H1 (cell line): Measurements from ENCODE around the gene CAPS. TPM values are rescaled to one million over a fixed set of nuclear protein-coding genes. Genes with fewer than 3 reads are reported as not detected.

Source experiments
- BACH1 ChIP-seq: IDR thresholded peaks from 2 replicates; pipeline ENCODE4 v1.6.1; 2012; ENCODE audit warnings: low read length, improper control_type of control experiment
- BRCA1 ChIP-seq: IDR thresholded peaks from 2 replicates; pipeline ENCODE4 v1.6.1; 2012; ENCODE audit warnings: low read depth, low read length, improper control_type of control experiment
- CHD7 ChIP-seq: fragments of 300-600 bp; sonication (generic); IDR thresholded peaks from 2 replicates; pipeline ENCODE4 v1.7.1; 2012; ENCODE audit warnings: low read length, moderate library complexity, mild to moderate bottlenecking, inconsistent platforms; ENCODE audit not compliant: insufficient replicate concordance
- EZH2 ChIP-seq: fragments of 200-600 bp; sonication (generic); IDR thresholded peaks from 2 replicates; pipeline ENCODE4 v1.7.1; 2012; ENCODE audit warnings: low read depth, mild to moderate bottlenecking, moderate library complexity, low read length, inconsistent platforms; ENCODE audit not compliant: severe bottlenecking
- JUN ChIP-seq: IDR thresholded peaks from 2 replicates; pipeline ENCODE4 v1.6.1; 2011; ENCODE audit warnings: low read depth, mild to moderate bottlenecking, improper control_type of control experiment, low read length
- SP2 ChIP-seq: IDR thresholded peaks from 2 replicates; pipeline ENCODE4 v1.6.1; 2012; ENCODE audit warnings: mild to moderate bottlenecking, low read length, inconsistent platforms
- SRF ChIP-seq: IDR thresholded peaks from 2 replicates; pipeline ENCODE4 v1.6.1; 2011; ENCODE audit warnings: mild to moderate bottlenecking, low read depth, low read length, moderate library complexity
- SUZ12 ChIP-seq: fragments of 200-600 bp; sonication (generic); IDR thresholded peaks from 2 replicates; pipeline ENCODE4 v1.6.1; 2012; ENCODE audit warnings: mild to moderate bottlenecking, inconsistent platforms, low read length, moderate library complexity, mixed read lengths
- TBP ChIP-seq: IDR thresholded peaks from 2 replicates; pipeline ENCODE4 v1.6.1; 2011; ENCODE audit warnings: low read depth, low read length, improper control_type of control experiment
- TCF12 ChIP-seq: IDR thresholded peaks from 2 replicates; pipeline ENCODE4 v1.6.1; 2011; ENCODE audit warnings: low read depth, mild to moderate bottlenecking, low read length
- polyA plus RNA-seq, 7 experiments: library from polyadenylated mRNA; depleted of rRNA in 3 of 7; stranded (reverse) in 5 of 7; unstranded in 2 of 7; fragments of >200 nt in 5 of 7; fragments of 200-250 nt in 2 of 7; gene quantifications; 1 replicate in 5 of 7; 2 replicates in 1 of 7; 4 replicates in 1 of 7; pipeline versions ENCODE4 v1.2.1 to v1.2.3, GENCODE V29; 2011 to 2013; ENCODE audit warnings: missing spikeins in 2 of 7, mixed read lengths in 2 of 7
- total RNA-seq: library from RNA; stranded (reverse); fragmentation: NEBNext Ultra II Directional; extraction: Animal tissue kit (Norgen Biotek cat#: 25700); gene quantifications from 2 replicates; pipeline ENCODE4 v1.2.1, GENCODE V29; 2021

The CAPS gene
- total and polyA plus RNA-seq, 2 of the 8 experiments (the other 6 are each of a cell fraction or from before 2014, with no cell fraction given), result 2.1 to 2.4 TPM

DNA sequence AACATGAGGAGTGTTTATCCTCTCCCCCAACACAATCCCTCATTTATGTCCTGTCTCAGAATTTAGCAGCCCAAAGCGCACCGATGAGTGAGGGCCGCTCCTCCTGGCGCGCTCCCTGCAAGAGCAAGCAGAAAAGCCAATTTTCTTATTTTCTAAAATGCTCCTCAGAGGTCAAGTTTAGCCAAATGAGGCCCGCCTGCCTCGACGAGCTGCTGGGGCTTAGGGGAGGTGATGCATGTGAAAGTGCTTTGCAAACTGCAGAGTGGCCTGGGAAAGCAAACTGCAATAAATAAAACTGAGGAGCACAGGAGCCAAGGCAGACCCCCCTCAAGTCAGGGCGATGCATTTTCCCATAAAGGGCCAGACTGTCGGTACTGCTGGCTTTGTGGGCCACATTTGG, 29.0 kb downstream of the CAPS start (continued):
- no peak for TF ChIP-seq JUN
- no peak for TF ChIP-seq SUZ12
- no peak for TF ChIP-seq TCF12
- TF ChIP-seq TBP, result no peak
- TF ChIP-seq SP2, result no peak
- TF ChIP-seq EZH2, result no peak
- TF ChIP-seq CHD7, result no peak
- TF ChIP-seq BACH1, result no peak
- no peak for TF ChIP-seq SRF
- no peak for TF ChIP-seq BRCA1
- TF ChIP-seq, all 59 proteins: peak for 0
